ENCODE measurements around the gene PAX7. TPM values are rescaled to one million over a fixed set of nuclear protein-coding genes. Genes with fewer than 3 reads are reported as not detected.
A peak's percentile ranks its signal among the peaks of the same experiment; 100 is the strongest.

PAX7 gene
- total RNA-seq, 1 donor from 2014 or later = 0.05 TPM

DNA sequence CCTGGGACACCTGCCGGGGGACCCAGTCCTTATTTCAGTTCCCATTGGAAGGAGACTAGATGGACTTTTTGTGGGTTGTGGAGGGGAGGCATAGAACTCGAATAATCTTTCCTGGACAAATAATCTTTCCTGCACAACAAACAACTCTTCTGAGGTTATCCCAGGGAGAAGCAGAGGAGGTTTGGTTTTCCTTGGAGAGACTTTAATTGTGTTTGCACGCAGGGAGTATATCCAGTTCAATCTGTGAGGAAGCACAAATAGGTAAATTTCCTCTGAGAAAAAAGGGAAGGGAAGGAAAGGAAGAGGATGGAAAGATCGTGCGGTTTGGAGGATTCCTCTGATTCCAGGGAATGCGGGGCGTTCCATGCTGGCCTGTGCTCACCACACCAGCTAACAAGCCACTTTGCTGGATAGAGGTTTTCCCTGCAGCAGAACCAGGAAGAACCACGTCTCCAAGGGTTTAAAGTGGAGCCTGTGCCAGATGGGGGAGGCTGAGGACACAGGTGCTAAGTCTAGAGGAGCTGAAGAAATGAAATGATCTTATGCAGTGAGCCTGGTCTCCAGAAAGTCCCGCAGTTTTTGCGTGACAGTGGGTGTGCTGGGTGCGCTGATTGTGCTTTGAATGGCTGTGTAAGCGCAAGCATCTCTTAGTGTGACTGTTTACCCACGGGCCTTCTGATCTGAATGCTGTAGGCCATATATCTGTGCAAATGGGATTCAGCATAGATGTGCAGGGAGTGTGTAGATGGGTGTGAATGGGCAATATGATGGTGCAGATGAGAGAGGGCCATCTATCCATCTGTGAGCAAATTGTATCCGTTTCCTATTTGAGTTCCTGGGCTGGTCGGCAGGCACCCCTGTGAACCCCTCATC is 7.6 kb downstream of the PAX7 start:
- Histone ChIP-seq H3K4me2 (ENCODE audit: low read length) (no peak overlapping the region), H3K27ac (ENCODE audit: low read depth, low read length) (no peak overlapping the region), H4K20me1 (ENCODE audit: insufficient read depth, low read length) (peaks cover 8% of the 10 kb centered on the region), H2AFZ (ENCODE audit: low read depth, low read length) (no peak overlapping the region), H3K4me1 (ENCODE audit: insufficient read depth, low read length) (no peaks in the 10 kb centered on the region), H3K36me3 (ENCODE audit: insufficient read depth, low read length) (no peaks in the 10 kb centered on the region), H3K9me3 (ENCODE audit: insufficient read depth, low read depth, low read length) (peaks cover 4% of the 10 kb centered on the region), H3K4me3 (ENCODE audit: insufficient read depth, low read depth, low read length) (no peak overlapping the region), H3K9ac (ENCODE audit: low read length) (no peak overlapping the region), H3K79me2 (ENCODE audit: insufficient read depth, low read length) (no peaks in the 10 kb centered on the region), H3K27me3 (ENCODE audit: insufficient read depth, low read length) (peaks cover 86% of the 10 kb centered on the region)
- Mint-ChIP-seq H3K27me3 (ENCODE audit: low read depth, unreplicated experiment) (peaks cover 87% of the 10 kb centered on the region), H3K4me1 (ENCODE audit: low read depth, unreplicated experiment) (peaks cover 2% of the 10 kb centered on the region), H3K36me3 (ENCODE audit: low read depth, unreplicated experiment) (no peaks in the 10 kb centered on the region), H3K4me3 (ENCODE audit: unreplicated experiment) (no peak overlapping the region), H3K9me3 (ENCODE audit: unreplicated experiment) (peaks cover 12% of the 10 kb centered on the region), H3K27ac (ENCODE audit: unreplicated experiment) (peak overlapping the region; percentile 7)
- no peak for DNase-seq (ENCODE audit: low read depth)
- peak; percentile 2 for TF ChIP-seq EZH2 (IDR thresholded peaks at IDR 0.05; ENCODE audit: insufficient read depth, low read length)
- TF ChIP-seq, protein P1, sequence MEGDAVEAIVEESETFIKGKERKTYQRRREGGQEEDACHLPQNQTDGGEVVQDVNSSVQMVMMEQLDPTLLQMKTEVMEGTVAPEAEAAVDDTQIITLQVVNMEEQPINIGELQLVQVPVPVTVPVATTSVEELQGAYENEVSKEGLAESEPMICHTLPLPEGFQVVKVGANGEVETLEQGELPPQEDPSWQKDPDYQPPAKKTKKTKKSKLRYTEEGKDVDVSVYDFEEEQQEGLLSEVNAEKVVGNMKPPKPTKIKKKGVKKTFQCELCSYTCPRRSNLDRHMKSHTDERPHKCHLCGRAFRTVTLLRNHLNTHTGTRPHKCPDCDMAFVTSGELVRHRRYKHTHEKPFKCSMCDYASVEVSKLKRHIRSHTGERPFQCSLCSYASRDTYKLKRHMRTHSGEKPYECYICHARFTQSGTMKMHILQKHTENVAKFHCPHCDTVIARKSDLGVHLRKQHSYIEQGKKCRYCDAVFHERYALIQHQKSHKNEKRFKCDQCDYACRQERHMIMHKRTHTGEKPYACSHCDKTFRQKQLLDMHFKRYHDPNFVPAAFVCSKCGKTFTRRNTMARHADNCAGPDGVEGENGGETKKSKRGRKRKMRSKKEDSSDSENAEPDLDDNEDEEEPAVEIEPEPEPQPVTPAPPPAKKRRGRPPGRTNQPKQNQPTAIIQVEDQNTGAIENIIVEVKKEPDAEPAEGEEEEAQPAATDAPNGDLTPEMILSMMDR (IDR thresholded peaks at IDR 0.05; ENCODE audit: insufficient read depth, low read depth, low read length) = no peak
- no peak for FAIRE-seq

DNA sequence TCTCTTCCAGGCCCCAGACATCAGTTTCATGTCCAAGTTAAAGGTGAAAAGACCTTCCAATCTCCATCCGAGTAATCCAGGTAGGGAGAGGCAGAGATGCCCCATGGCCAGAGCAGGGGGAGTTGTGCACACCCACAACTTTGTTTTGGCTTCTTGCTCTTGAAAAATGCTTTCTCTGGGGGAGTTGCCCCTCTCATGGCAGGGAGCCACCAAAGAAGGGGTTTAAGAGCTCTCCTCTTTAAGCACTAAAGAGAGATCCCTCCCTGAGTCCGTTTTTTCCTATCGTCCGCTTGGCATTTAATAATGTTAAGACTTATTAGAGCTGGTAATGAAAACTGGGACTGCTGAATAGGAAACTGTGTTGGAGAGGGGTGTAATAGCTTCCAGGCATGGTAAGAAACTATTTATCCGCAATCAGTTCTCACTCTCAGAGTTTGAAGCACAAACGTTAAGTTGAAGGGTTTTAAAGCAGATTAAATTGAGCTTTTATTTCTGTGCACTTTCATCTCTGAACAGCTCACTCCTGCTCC is 8.3 kb downstream of the PAX7 start:
- no peak overlapping the region for H3K27ac ChIP-seq (ENCODE audit: low read depth, low read length)
- H3K9ac ChIP-seq (ENCODE audit: low read length) = no peak overlapping the region
- H3K9me3 ChIP-seq (ENCODE audit: insufficient read depth, low read depth, low read length) = no peaks in the 10 kb centered on the region
- H3K4me2 ChIP-seq (ENCODE audit: low read length) = no peak overlapping the region
- no peak for FAIRE-seq
- Mint-ChIP-seq H3K27ac (ENCODE audit: unreplicated experiment) (no peak overlapping the region), H3K4me3 (ENCODE audit: unreplicated experiment) (no peak overlapping the region), H3K27me3 (ENCODE audit: low read depth, unreplicated experiment) (peaks cover 86% of the 10 kb centered on the region), H3K36me3 (ENCODE audit: low read depth, unreplicated experiment) (no peaks in the 10 kb centered on the region), H3K4me1 (ENCODE audit: low read depth, unreplicated experiment) (peaks cover 2% of the 10 kb centered on the region), H3K9me3 (ENCODE audit: unreplicated experiment) (peaks cover 12% of the 10 kb centered on the region)
- peaks cover 85% of the 10 kb centered on the region for H3K27me3 ChIP-seq (ENCODE audit: insufficient read depth, low read length)
- no peaks in the 10 kb centered on the region for H3K36me3 ChIP-seq (ENCODE audit: insufficient read depth, low read length)
- TF ChIP-seq, protein P1 (IDR thresholded peaks at IDR 0.05; ENCODE audit: insufficient read depth, low read depth, low read length) = no peak
- no peak for TF ChIP-seq EZH2 (IDR thresholded peaks at IDR 0.05; ENCODE audit: insufficient read depth, low read length)
- H3K4me3 ChIP-seq (ENCODE audit: insufficient read depth, low read depth, low read length) = no peak overlapping the region
- DNase-seq (ENCODE audit: low read depth) = no peak
- no peak overlapping the region for H2AFZ ChIP-seq (ENCODE audit: low read depth, low read length)
- H4K20me1 ChIP-seq (ENCODE audit: insufficient read depth, low read length) = peaks cover 8% of the 10 kb centered on the region
- H3K79me2 ChIP-seq (ENCODE audit: insufficient read depth, low read length) = no peaks in the 10 kb centered on the region
- no peaks in the 10 kb centered on the region for H3K4me1 ChIP-seq (ENCODE audit: insufficient read depth, low read length)

All from astrocyte (in vitro differentiated cells and primary cell).